Endodermal cell (in vitro differentiated cells): ENCODE results near the gene EXD3. TPM values are rescaled to one million over a fixed set of nuclear protein-coding genes. Genes with fewer than 3 reads are reported as not detected.

Experiments
- DNase-seq: peaks from one replicate; pipeline ENCODE4 v3.0.0-alpha.2; 2017
- H3K27ac ChIP-seq: 2 replicates; pipeline ENCODE4 v1.5.1; 2013; ENCODE audit warnings: mild to moderate bottlenecking, low read depth, low read length, moderate library complexity
- H3K27me3 ChIP-seq: 2 replicates; pipeline ENCODE4 v1.6.1; 2013; ENCODE audit warnings: mild to moderate bottlenecking, low read length, moderate library complexity; ENCODE audit not compliant: insufficient read depth, control insufficient read depth, poor library complexity, severe bottlenecking
- H3K36me3 ChIP-seq: 2 replicates; pipeline ENCODE4 v1.7.0; 2013; ENCODE audit warnings: mild to moderate bottlenecking, low read length, moderate library complexity; ENCODE audit not compliant: control insufficient read depth, insufficient read depth
- H3K4me1 ChIP-seq: one replicate; pipeline ENCODE4 v1.7.0; 2013; ENCODE audit warnings: low read length; ENCODE audit not compliant: control insufficient read depth, insufficient read depth
- H3K4me3 ChIP-seq: 2 replicates; pipeline ENCODE4 v1.5.1; 2013; ENCODE audit warnings: mild to moderate bottlenecking, low read length, moderate library complexity
- H3K9ac ChIP-seq: 2 replicates; pipeline ENCODE4 v1.6.1; 2013; ENCODE audit warnings: mild to moderate bottlenecking, low read length, moderate library complexity; ENCODE audit not compliant: poor library complexity, severe bottlenecking; ENCODE audit errors: extremely low read depth
- H3K9me3 ChIP-seq: 2 replicates; pipeline ENCODE4 v1.6.1; 2013; ENCODE audit warnings: mild to moderate bottlenecking, low read length, moderate library complexity; ENCODE audit not compliant: control insufficient read depth
- H3K27ac Mint-ChIP-seq: 2 replicates; pipeline ENCODE4 v1.8.0; 2020; ENCODE audit warnings: mixed read lengths
- H3K27me3 Mint-ChIP-seq: 2 replicates; pipeline ENCODE4 v1.8.0; 2021; ENCODE audit warnings: mild to moderate bottlenecking, mixed read lengths; ENCODE audit not compliant: insufficient read depth
- H3K36me3 Mint-ChIP-seq: 2 replicates; pipeline ENCODE4 v1.8.0; 2020; ENCODE audit warnings: low read depth, mixed read lengths
- H3K4me1 Mint-ChIP-seq: 2 replicates; pipeline ENCODE4 v1.8.0; 2020; ENCODE audit warnings: mixed read lengths
- H3K4me3 Mint-ChIP-seq: 2 replicates; pipeline ENCODE4 v1.8.0; 2020; ENCODE audit warnings: mild to moderate bottlenecking, moderate library complexity, mixed read lengths
- H3K9me3 Mint-ChIP-seq: 2 replicates; pipeline ENCODE4 v1.8.0; 2020; ENCODE audit warnings: mild to moderate bottlenecking, mixed read lengths
- WGBS, 2 experiments: methylation state at CpG; one replicate each; pipeline versions ENCODE4 v1.1.5 to v1.1.7; 2013; ENCODE audit warnings: missing lambda C conversion rate in 2 of 2, mixed read lengths in 1 of 2; ENCODE audit not compliant: insufficient coverage in 1 of 2, insufficient read length in 1 of 2; 5-methylcytosine and 5-hydroxymethylcytosine counted together
- total RNA-seq, 2 donors: library from RNA; stranded (reverse); fragmentation: NEBNext Ultra II Directional in 1 of 2; extraction: Animal tissue kit (Norgen Biotek cat#: 25700) in 1 of 2; gene quantifications; 2 replicates in 1 of 2; 3 replicates in 1 of 2; pipeline ENCODE4 v1.2.1, GENCODE V29; 2021
- TF ChIP-seq, protein P1 (sequence below): fragments of 200-600 bp; sonication (generic); conservative IDR thresholded peaks from 2 replicates; pipeline ENCODE4 v1.5.0; 2021; ENCODE audit warnings: antibody characterized with exemption, mild to moderate bottlenecking

EXD3 gene
- total RNA-seq, 2 donors from 2014 or later = 15.5 to 31.0 TPM

DNA sequence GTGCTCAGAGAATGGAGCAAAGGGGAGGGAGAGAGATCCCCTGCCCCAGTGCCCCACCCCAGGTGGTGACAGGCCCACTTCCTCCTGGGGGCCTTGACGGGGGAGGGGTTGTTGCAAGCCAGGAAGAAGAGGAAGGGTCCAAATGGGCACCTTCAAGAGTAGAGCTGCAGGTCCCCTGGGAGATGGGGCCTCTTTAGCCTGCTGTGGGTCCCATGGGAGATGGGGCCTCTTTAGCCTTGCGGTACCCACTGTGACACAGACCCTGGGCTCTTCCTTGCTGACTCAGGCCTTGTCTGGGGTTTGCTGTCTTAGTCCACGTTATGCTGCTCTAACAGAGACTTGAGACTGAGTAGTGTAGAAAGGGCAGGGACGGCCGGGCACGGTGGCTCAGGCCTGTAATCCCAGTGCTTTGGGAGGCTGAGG is 155.0 kb downstream of the EXD3 start:
- H3K4me3 Mint-ChIP-seq = no peak overlapping the region
- H3K27me3 ChIP-seq = no peaks in the 10 kb centered on the region
- no peak for DNase-seq
- no peak overlapping the region for H3K27ac Mint-ChIP-seq
- H3K9me3 ChIP-seq = no peaks in the 10 kb centered on the region
- no peaks in the 10 kb centered on the region for H3K4me1 ChIP-seq
- no peak overlapping the region for H3K9ac ChIP-seq
- 94 to 99% methylated on average over 5 to 6 of the region's 6 CpGs for WGBS, 2 experiments
- H3K9me3 Mint-ChIP-seq = no peaks in the 10 kb centered on the region
- H3K4me3 ChIP-seq = no peak overlapping the region
- peaks cover 32% of the 10 kb centered on the region for H3K36me3 Mint-ChIP-seq
- peaks cover 49% of the 10 kb centered on the region for H3K36me3 ChIP-seq
- H3K27ac ChIP-seq = no peak overlapping the region
- no peaks in the 10 kb centered on the region for H3K4me1 Mint-ChIP-seq
- TF ChIP-seq, protein P1, sequence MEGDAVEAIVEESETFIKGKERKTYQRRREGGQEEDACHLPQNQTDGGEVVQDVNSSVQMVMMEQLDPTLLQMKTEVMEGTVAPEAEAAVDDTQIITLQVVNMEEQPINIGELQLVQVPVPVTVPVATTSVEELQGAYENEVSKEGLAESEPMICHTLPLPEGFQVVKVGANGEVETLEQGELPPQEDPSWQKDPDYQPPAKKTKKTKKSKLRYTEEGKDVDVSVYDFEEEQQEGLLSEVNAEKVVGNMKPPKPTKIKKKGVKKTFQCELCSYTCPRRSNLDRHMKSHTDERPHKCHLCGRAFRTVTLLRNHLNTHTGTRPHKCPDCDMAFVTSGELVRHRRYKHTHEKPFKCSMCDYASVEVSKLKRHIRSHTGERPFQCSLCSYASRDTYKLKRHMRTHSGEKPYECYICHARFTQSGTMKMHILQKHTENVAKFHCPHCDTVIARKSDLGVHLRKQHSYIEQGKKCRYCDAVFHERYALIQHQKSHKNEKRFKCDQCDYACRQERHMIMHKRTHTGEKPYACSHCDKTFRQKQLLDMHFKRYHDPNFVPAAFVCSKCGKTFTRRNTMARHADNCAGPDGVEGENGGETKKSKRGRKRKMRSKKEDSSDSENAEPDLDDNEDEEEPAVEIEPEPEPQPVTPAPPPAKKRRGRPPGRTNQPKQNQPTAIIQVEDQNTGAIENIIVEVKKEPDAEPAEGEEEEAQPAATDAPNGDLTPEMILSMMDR = no peak
- no peaks in the 10 kb centered on the region for H3K27me3 Mint-ChIP-seq

- Mint-ChIP-seq H3K27ac (no peak overlapping the region), H3K4me3 (no peak overlapping the region), H3K27me3 (no peaks in the 10 kb centered on the region), H3K36me3 (peaks cover 35% of the 10 kb centered on the region), H3K4me1 (no peaks in the 10 kb centered on the region), H3K9me3 (no peaks in the 10 kb centered on the region)
- Histone ChIP-seq H3K4me1 (no peaks in the 10 kb centered on the region), H3K4me3 (no peak overlapping the region), H3K36me3 (peaks cover 47% of the 10 kb centered on the region), H3K27ac (no peak overlapping the region), H3K27me3 (no peaks in the 10 kb centered on the region), H3K9ac (no peak overlapping the region), H3K9me3 (no peaks in the 10 kb centered on the region)
- 90 to 94% methylated on average over 18 to 34 of the region's 34 CpGs for WGBS, 2 experiments
- TF ChIP-seq, protein P1 = no peak
- no peak for DNase-seq
Measured at GRCh38 chr9:137266585-137267453, 156.1 kb downstream of the EXD3 start.

DNA sequence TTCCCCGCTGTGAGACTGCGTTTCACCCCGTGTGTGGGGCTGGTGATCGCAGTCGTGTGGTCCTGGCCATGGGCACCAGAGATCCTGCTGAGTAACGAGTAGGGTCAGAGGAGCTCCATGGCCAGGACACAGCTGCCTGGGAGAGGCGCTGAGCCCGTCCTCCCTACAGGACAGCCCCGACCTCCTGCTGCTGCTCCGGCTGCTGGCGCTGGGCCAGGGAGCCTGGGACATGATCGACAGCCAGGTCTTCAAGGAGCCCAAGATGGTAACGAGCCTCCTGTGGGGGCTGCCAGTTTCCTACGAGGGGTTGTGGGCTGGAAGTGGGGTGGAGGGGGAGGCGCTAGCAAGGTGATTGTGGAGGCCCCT is 156.8 kb downstream of the EXD3 start:
- no peak overlapping the region for H3K4me3 Mint-ChIP-seq
- H3K36me3 Mint-ChIP-seq = peaks cover 37% of the 10 kb centered on the region
- Histone ChIP-seq H3K9me3 (no peaks in the 10 kb centered on the region), H3K9ac (no peak overlapping the region), H3K27ac (no peak overlapping the region), H3K4me1 (no peaks in the 10 kb centered on the region), H3K4me3 (no peak overlapping the region), H3K36me3 (peaks cover 47% of the 10 kb centered on the region), H3K27me3 (no peaks in the 10 kb centered on the region)
- no peaks in the 10 kb centered on the region for H3K27me3 Mint-ChIP-seq
- H3K9me3 Mint-ChIP-seq = no peaks in the 10 kb centered on the region
- 97 to 99% methylated on average over 13 to 15 of the region's 15 CpGs for WGBS, 2 experiments
- H3K27ac Mint-ChIP-seq = no peak overlapping the region
- DNase-seq = no peak
- no peaks in the 10 kb centered on the region for H3K4me1 Mint-ChIP-seq
- TF ChIP-seq, protein P1 = no peak
